SK-N-DZ (cell line): ENCODE measurements around the gene STAMBPL1.
A peak's percentile ranks its signal among the peaks of the same experiment; 100 is the strongest.
"Not testable (repeated sequence)": the region's sequence is repeated elsewhere in the genome, so short reads cannot be mapped to it uniquely, and the experiment has no call there.

Experiments
- DNase-seq: peaks from one replicate; pipeline ENCODE4 v3.0.0-alpha.2; 2015; ENCODE audit warnings: low spot score

The STAMBPL1 gene

GRCh38 chr10:88919041-88919440 lies 39.0 kb downstream of the STAMBPL1 start:
- DNase-seq: no peak

GRCh38 chr10:88920198-88920597 lies 40.2 kb downstream of the STAMBPL1 start:
- no peak for DNase-seq

GRCh38 chr10:88920986-88921593 lies 41.0 kb downstream of the STAMBPL1 start:
- no peak for DNase-seq

- no peak for DNase-seq
Observed at GRCh38 chr10:88922041-88922440, 42.0 kb downstream of the STAMBPL1 start.

GRCh38 chr10:88923520-88923919 lies 43.5 kb downstream of the STAMBPL1 start:
- peak; percentile 18 for DNase-seq

GRCh38 chr10:88926566-88927415 lies 46.7 kb downstream of the STAMBPL1 start:
- no peak for DNase-seq

GRCh38 chr10:88927416-88927690 lies 47.3 kb downstream of the STAMBPL1 start:
- DNase-seq: no peak

GRCh38 chr10:88928254-88928653 lies 48.2 kb downstream of the STAMBPL1 start:
- peak; percentile 85 for DNase-seq

- DNase-seq: no peak
Observed at GRCh38 chr10:88931548-88931947, 51.5 kb downstream of the STAMBPL1 start.

- DNase-seq: not testable (repeated sequence)
Observed at GRCh38 chr10:88932029-88932428, 52.0 kb downstream of the STAMBPL1 start.

GRCh38 chr10:88932539-88933256 lies 52.7 kb downstream of the STAMBPL1 start:
- peak; percentile 78 for DNase-seq

GRCh38 chr10:88933564-88933963 lies 53.5 kb downstream of the STAMBPL1 start:
- DNase-seq: no peak

- peak; percentile 85 for DNase-seq
Observed at GRCh38 chr10:88934900-88935672, 55.0 kb downstream of the STAMBPL1 start.

- DNase-seq: no peak
Observed at GRCh38 chr10:88936656-88937055, 56.6 kb downstream of the STAMBPL1 start.

GRCh38 chr10:88938039-88938438 lies 58.0 kb downstream of the STAMBPL1 start:
- DNase-seq: no peak

- no peak for DNase-seq
Observed at GRCh38 chr10:88938938-88939337, 58.9 kb downstream of the STAMBPL1 start.

GRCh38 chr10:88941026-88941425 lies 61.0 kb downstream of the STAMBPL1 start:
- DNase-seq: no peak

- DNase-seq: no peak
Observed at GRCh38 chr10:88943778-88944177, 63.7 kb downstream of the STAMBPL1 start.

- no peak for DNase-seq
Observed at GRCh38 chr10:88944813-88945212, 64.8 kb downstream of the STAMBPL1 start.

GRCh38 chr10:88946200-88946599 lies 66.2 kb downstream of the STAMBPL1 start:
- DNase-seq: no peak

- no peak for DNase-seq
Observed at GRCh38 chr10:88946965-88947590, 67.0 kb downstream of the STAMBPL1 start.
